ENCODE data around the gene PDE9A.

Gene PDE9A

GRCh38 chr21:42676808-42677207, 23.4 kb downstream of the PDE9A start:
- Histone ChIP-seq H3K4me2 (ENCODE audit: insufficient read depth, low read length) (no peak overlapping the region), H3K27ac (ENCODE audit: low read length) (no peak overlapping the region), H3K9ac (ENCODE audit: low read depth, low read length) (no peak overlapping the region), H2AFZ (ENCODE audit: low read depth, low read length) (no peak overlapping the region), H3K9me3 (ENCODE audit: insufficient read depth, low read length, severe bottlenecking) (no peaks in the 10 kb centered on the region), H3K36me3 (ENCODE audit: insufficient read depth, low read length) (no peaks in the 10 kb centered on the region), H3K4me1 (ENCODE audit: insufficient read depth, low read length) (peaks cover 23% of the 10 kb centered on the region), H3K27me3 (ENCODE audit: insufficient read depth, low read length, poor library complexity) (no peaks in the 10 kb centered on the region), H3K79me2 (ENCODE audit: insufficient read depth, low read length) (no peaks in the 10 kb centered on the region), H4K20me1 (ENCODE audit: insufficient read depth, low read length) (no peaks in the 10 kb centered on the region), H3K4me3 (ENCODE audit: low read depth in 1 of 2, low read length in 2 of 2) (no peak overlapping the region)
- DNase-seq = no peak
- TF ChIP-seq EZH2 (IDR thresholded peaks at IDR 0.05; ENCODE audit: borderline replicate concordance, low read depth, low read length, severe bottlenecking) (no peak), CTCF (IDR thresholded peaks at IDR 0.05; ENCODE audit: borderline replicate concordance, extremely low read depth, low read length, poor library complexity, severe bottlenecking) (no peak)
- no peak for ATAC-seq (ENCODE audit: insufficient read depth, low read depth)

- Histone ChIP-seq H4K20me1 (ENCODE audit: insufficient read depth, low read length) (no peaks in the 10 kb centered on the region), H3K36me3 (ENCODE audit: insufficient read depth, low read length) (no peaks in the 10 kb centered on the region), H3K79me2 (ENCODE audit: insufficient read depth, low read length) (no peaks in the 10 kb centered on the region), H3K27ac (ENCODE audit: low read length) (no peak overlapping the region), H3K9ac (ENCODE audit: low read depth, low read length) (no peak overlapping the region), H3K4me1 (ENCODE audit: insufficient read depth, low read length) (peaks cover 30% of the 10 kb centered on the region), H3K4me3 (ENCODE audit: low read depth in 1 of 2, low read length in 2 of 2) (no peak overlapping the region), H3K9me3 (ENCODE audit: insufficient read depth, low read length, severe bottlenecking) (no peaks in the 10 kb centered on the region), H3K27me3 (ENCODE audit: insufficient read depth, low read length, poor library complexity) (no peaks in the 10 kb centered on the region), H2AFZ (ENCODE audit: low read depth, low read length) (no peak overlapping the region), H3K4me2 (ENCODE audit: insufficient read depth, low read length) (no peak overlapping the region)
- peak; percentile 37 for DNase-seq
- TF ChIP-seq EZH2 (IDR thresholded peaks at IDR 0.05; ENCODE audit: borderline replicate concordance, low read depth, low read length, severe bottlenecking) (no peak), CTCF (IDR thresholded peaks at IDR 0.05; ENCODE audit: borderline replicate concordance, extremely low read depth, low read length, poor library complexity, severe bottlenecking) (no peak)
- peak; percentile 38; the same call in 1 of the 3 replicates for ATAC-seq (ENCODE audit: insufficient read depth, low read depth)
Measured at GRCh38 chr21:42677339-42678321, 24.2 kb downstream of the PDE9A start.

GRCh38 chr21:42678618-42679295, 25.3 kb downstream of the PDE9A start:
- Histone ChIP-seq H3K9ac (ENCODE audit: low read depth, low read length) (no peak overlapping the region), H3K27me3 (ENCODE audit: insufficient read depth, low read length, poor library complexity) (no peaks in the 10 kb centered on the region), H2AFZ (ENCODE audit: low read depth, low read length) (no peak overlapping the region), H3K9me3 (ENCODE audit: insufficient read depth, low read length, severe bottlenecking) (no peaks in the 10 kb centered on the region), H3K4me2 (ENCODE audit: insufficient read depth, low read length) (no peak overlapping the region), H3K4me1 (ENCODE audit: insufficient read depth, low read length) (peaks cover 42% of the 10 kb centered on the region), H3K79me2 (ENCODE audit: insufficient read depth, low read length) (no peaks in the 10 kb centered on the region), H3K36me3 (ENCODE audit: insufficient read depth, low read length) (no peaks in the 10 kb centered on the region), H4K20me1 (ENCODE audit: insufficient read depth, low read length) (no peaks in the 10 kb centered on the region), H3K4me3 (ENCODE audit: low read depth in 1 of 2, low read length in 2 of 2) (no peak overlapping the region), H3K27ac (ENCODE audit: low read length) (no peak overlapping the region)
- DNase-seq (no peak), ATAC-seq (ENCODE audit: insufficient read depth, low read depth) (no peak)
- TF ChIP-seq CTCF (IDR thresholded peaks at IDR 0.05; ENCODE audit: borderline replicate concordance, extremely low read depth, low read length, poor library complexity, severe bottlenecking) = no peak
- TF ChIP-seq EZH2 (IDR thresholded peaks at IDR 0.05; ENCODE audit: borderline replicate concordance, low read depth, low read length, severe bottlenecking) = no peak

Measured in DND-41 (cell line).